ENCODE measurements around the gene GMCL1. TPM values are rescaled to one million over a fixed set of nuclear protein-coding genes. Genes with fewer than 3 reads are reported as not detected.

Gene GMCL1
- total and polyA plus RNA-seq, 2 of the 13 experiments (the other 11 are each of a cell fraction or from before 2014, with no cell fraction given) = 18.7 to 24.0 TPM

- TF ChIP-seq KLF16 (CRISPR knock-in tag; IDR thresholded peaks at IDR 0.05) (no peak; a peak in 1 of 4 replicates), MTA3 (CRISPR knock-in tag; IDR thresholded peaks at IDR 0.05) (no peak), MTA1 (CRISPR knock-in tag; IDR thresholded peaks at IDR 0.05; ENCODE audit: borderline replicate concordance) (peak; percentile 22; the same call in 1 of the 2 replicates), SMARCE1 (IDR thresholded peaks at IDR 0.05; ENCODE audit: borderline replicate concordance) (no peak), ARID2 (CRISPR knock-in tag; IDR thresholded peaks at IDR 0.05; ENCODE audit: borderline replicate concordance) (no peak; the same call in 1 of the 2 replicates), STAT5B (CRISPR knock-in tag; IDR thresholded peaks at IDR 0.05) (no peak), ZNF280D (CRISPR knock-in tag; IDR thresholded peaks at IDR 0.05) (no peak), EP300 (IDR thresholded peaks at IDR 0.05; ENCODE audit: low read depth in 2 of 2, low read length in 2 of 2) (no peak), EP300 (CRISPR knock-in tag; IDR thresholded peaks at IDR 0.05; ENCODE audit: borderline replicate concordance) (no peak), ATM (IDR thresholded peaks at IDR 0.05; ENCODE audit: borderline replicate concordance) (no peak), GZF1 (CRISPR knock-in tag; IDR thresholded peaks at IDR 0.05) (no peak), AGO1 (IDR thresholded peaks at IDR 0.05; ENCODE audit: low read depth, low read length, poor library complexity, severe bottlenecking) (no peak), ZBTB21 (CRISPR knock-in tag; IDR thresholded peaks at IDR 0.05) (no peak), KLF9 (CRISPR knock-in tag; IDR thresholded peaks at IDR 0.05; ENCODE audit: low read depth) (0 out of 2 replicates have a peak, but pooled peaks have one; percentile 25), TRIM24 (CRISPR knock-in tag; IDR thresholded peaks at IDR 0.05) (no peak), ZNF616 (CRISPR knock-in tag; IDR thresholded peaks at IDR 0.05; ENCODE audit: low read depth) (no peak; the same call in none of the 2 replicates), FOXC1 (CRISPR knock-in tag; IDR thresholded peaks at IDR 0.05; ENCODE audit: borderline replicate concordance) (peak; percentile 70), ZNF772 (CRISPR knock-in tag; IDR thresholded peaks at IDR 0.05) (no peak), ZBTB3 (CRISPR knock-in tag; IDR thresholded peaks at IDR 0.05; ENCODE audit: borderline replicate concordance, low read depth) (no peak; the same call in 1 of the 2 replicates), GABPB1 (CRISPR knock-in tag; IDR thresholded peaks at IDR 0.05) (peak; percentile 50; the same call in 1 of the 2 replicates), ZIK1 (CRISPR knock-in tag; IDR thresholded peaks at IDR 0.05; ENCODE audit: borderline replicate concordance, low read depth) (no peak), ZNF124 (CRISPR knock-in tag; IDR thresholded peaks at IDR 0.05) (no peak), ZBTB25 (CRISPR knock-in tag; IDR thresholded peaks at IDR 0.05) (no peak)
- TF ChIP-seq, protein P1, sequence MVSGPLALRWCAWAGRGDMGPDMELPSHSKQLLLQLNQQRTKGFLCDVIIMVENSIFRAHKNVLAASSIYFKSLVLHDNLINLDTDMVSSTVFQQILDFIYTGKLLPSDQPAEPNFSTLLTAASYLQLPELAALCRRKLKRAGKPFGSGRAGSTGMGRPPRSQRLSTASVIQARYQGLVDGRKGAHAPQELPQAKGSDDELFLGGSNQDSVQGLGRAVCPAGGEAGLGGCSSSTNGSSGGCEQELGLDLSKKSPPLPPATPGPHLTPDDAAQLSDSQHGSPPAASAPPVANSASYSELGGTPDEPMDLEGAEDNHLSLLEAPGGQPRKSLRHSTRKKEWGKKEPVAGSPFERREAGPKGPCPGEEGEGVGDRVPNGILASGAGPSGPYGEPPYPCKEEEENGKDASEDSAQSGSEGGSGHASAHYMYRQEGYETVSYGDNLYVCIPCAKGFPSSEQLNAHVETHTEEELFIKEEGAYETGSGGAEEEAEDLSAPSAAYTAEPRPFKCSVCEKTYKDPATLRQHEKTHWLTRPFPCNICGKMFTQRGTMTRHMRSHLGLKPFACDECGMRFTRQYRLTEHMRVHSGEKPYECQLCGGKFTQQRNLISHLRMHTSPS (CRISPR knock-in tag; IDR thresholded peaks at IDR 0.05; ENCODE audit: low read depth) = no peak
Observed at GRCh38 chr2:69914950-69915945, 85.8 kb downstream of the GMCL1 start, which contains the start of gene MXD1 (continued).
